ENCODE measurements around the gene ZC3H12D.

DNA sequence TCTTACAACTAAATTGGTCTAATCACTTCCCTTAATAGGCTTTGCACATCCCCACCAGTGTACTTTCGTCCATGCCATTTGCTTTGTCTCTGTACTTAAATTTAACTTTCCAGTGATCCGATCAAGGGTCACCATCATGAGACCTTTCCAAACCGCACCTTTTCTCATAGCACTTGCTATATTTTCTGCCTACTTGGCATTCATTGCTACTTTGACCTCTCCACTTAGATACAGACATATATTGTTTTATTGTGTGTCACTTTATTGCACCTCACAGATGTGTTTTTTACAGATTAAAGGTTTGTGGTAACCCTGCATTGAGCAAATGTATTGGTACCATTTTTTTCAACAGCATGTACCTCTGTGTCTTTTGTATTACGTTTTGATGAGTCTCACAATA is 70.0 kb downstream of the ZC3H12D start:
- TF ChIP-seq, protein P1, sequence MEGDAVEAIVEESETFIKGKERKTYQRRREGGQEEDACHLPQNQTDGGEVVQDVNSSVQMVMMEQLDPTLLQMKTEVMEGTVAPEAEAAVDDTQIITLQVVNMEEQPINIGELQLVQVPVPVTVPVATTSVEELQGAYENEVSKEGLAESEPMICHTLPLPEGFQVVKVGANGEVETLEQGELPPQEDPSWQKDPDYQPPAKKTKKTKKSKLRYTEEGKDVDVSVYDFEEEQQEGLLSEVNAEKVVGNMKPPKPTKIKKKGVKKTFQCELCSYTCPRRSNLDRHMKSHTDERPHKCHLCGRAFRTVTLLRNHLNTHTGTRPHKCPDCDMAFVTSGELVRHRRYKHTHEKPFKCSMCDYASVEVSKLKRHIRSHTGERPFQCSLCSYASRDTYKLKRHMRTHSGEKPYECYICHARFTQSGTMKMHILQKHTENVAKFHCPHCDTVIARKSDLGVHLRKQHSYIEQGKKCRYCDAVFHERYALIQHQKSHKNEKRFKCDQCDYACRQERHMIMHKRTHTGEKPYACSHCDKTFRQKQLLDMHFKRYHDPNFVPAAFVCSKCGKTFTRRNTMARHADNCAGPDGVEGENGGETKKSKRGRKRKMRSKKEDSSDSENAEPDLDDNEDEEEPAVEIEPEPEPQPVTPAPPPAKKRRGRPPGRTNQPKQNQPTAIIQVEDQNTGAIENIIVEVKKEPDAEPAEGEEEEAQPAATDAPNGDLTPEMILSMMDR (IDR thresholded peaks at IDR 0.05; ENCODE audit: control extremely low read depth in 1 of 3, insufficient read depth in 1 of 3, low read depth in 1 of 3, low read length in 3 of 3): no peak
- no peak for TF ChIP-seq ZNF274 (IDR thresholded peaks at IDR 0.05; ENCODE audit: borderline replicate concordance, extremely low read depth, low read length)
- no peak for TF ChIP-seq RFX5 (IDR thresholded peaks at IDR 0.05; ENCODE audit: borderline replicate concordance, low read depth, low read length)
- TF ChIP-seq EP300 (IDR thresholded peaks at IDR 0.05; ENCODE audit: borderline replicate concordance in 1 of 2, low read depth in 2 of 2, low read length in 2 of 2): no peak
- TF ChIP-seq KDM1A (IDR thresholded peaks at IDR 0.05; ENCODE audit: borderline replicate concordance, low read length): no peak
- TF ChIP-seq CBX8 (IDR thresholded peaks at IDR 0.05; ENCODE audit: borderline replicate concordance, low read depth, low read length): no peak
- no peak for TF ChIP-seq EGR1 (IDR thresholded peaks at IDR 0.05; ENCODE audit: borderline replicate concordance, low read depth, low read length)
- TF ChIP-seq POLR2A (IDR thresholded peaks at IDR 0.05; ENCODE audit: control extremely low read depth in 1 of 2, low read depth in 2 of 2, low read length in 2 of 2): no peak
- no peak for TF ChIP-seq RAD21 (IDR thresholded peaks at IDR 0.05 in 1 of 2, conservative IDR thresholded peaks at IDR 0.05 in 1 of 2; ENCODE audit: low read depth in 2 of 2, low read length in 2 of 2)
- TF ChIP-seq POLR2AphosphoS5 (IDR thresholded peaks at IDR 0.05; ENCODE audit: low read depth, low read length): no peak
- no peak for TF ChIP-seq EZH2 (IDR thresholded peaks at IDR 0.05; ENCODE audit: low read depth, low read length, severe bottlenecking)
